Lower leg skin (tissue), 3 donors: Measurements from ENCODE around the gene OR2F2.

Source experiments
- POLR2A ChIP-seq, 2 donors: fragments of 450-650 bp; IDR thresholded peaks; one replicate each; pipeline ENCODE4 v1.6.1; 2016 to 2017; ENCODE audit warnings: antibody characterized with exemption in 2 of 2, mild to moderate bottlenecking in 1 of 2, moderate library complexity in 1 of 2
- TF ChIP-seq, protein P1 (sequence below), 3 donors: fragments of 450-650 bp; IDR thresholded peaks; one replicate each; pipeline ENCODE4 v1.5.1; 2016; ENCODE audit warnings: antibody characterized with exemption in 3 of 3, mild to moderate bottlenecking in 3 of 3, moderate library complexity in 2 of 3

DNA sequence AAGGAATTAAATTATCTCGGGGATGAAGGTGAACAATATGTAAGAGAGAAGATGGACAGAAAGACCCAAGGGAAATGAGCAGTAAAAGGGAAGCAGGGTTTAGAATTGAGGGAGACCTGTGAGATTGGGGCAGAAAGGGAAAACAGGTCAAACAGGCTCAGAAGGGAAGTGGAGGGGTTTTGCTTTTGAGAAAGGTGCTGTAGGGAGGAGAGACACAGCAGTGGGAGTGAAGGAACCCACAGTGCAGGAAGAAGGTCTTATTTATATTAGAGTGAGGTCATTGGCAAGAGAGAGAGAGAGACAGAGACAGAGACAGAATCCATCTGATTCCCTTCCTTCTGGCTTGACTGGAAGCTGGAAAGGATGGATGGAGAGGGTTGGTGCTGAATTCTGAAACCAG, 29.5 kb upstream of the OR2F2 start:
- TF ChIP-seq, protein P1, sequence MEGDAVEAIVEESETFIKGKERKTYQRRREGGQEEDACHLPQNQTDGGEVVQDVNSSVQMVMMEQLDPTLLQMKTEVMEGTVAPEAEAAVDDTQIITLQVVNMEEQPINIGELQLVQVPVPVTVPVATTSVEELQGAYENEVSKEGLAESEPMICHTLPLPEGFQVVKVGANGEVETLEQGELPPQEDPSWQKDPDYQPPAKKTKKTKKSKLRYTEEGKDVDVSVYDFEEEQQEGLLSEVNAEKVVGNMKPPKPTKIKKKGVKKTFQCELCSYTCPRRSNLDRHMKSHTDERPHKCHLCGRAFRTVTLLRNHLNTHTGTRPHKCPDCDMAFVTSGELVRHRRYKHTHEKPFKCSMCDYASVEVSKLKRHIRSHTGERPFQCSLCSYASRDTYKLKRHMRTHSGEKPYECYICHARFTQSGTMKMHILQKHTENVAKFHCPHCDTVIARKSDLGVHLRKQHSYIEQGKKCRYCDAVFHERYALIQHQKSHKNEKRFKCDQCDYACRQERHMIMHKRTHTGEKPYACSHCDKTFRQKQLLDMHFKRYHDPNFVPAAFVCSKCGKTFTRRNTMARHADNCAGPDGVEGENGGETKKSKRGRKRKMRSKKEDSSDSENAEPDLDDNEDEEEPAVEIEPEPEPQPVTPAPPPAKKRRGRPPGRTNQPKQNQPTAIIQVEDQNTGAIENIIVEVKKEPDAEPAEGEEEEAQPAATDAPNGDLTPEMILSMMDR (IDR thresholded peaks at IDR 0.05): no peak
- no peak for TF ChIP-seq POLR2A (IDR thresholded peaks at IDR 0.05)
